NOMO-1 treated with DMSO at 0.1 percent for 48 hours (cell line): ENCODE data around the gene LKAAEAR1.
"Not testable (repeated sequence)": the region's sequence is repeated elsewhere in the genome, so short reads cannot be mapped to it uniquely, and the experiment has no call there.

Experiments used
- DNase-seq: peaks from one replicate; lab custom pipeline; 2025; ENCODE audit not compliant: unreplicated experiment; lab: John Stamatoyannopoulos, UW

Gene LKAAEAR1, protein sequence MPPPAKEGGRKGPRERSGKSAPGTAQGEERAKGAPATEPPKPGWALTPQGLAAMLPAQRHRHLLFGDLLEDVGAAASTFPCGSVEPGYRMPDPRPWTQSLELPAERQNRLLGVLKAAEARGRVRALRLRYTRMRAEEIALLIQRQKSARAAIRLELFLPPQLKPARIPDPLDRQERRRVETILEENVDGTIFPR

DNA sequence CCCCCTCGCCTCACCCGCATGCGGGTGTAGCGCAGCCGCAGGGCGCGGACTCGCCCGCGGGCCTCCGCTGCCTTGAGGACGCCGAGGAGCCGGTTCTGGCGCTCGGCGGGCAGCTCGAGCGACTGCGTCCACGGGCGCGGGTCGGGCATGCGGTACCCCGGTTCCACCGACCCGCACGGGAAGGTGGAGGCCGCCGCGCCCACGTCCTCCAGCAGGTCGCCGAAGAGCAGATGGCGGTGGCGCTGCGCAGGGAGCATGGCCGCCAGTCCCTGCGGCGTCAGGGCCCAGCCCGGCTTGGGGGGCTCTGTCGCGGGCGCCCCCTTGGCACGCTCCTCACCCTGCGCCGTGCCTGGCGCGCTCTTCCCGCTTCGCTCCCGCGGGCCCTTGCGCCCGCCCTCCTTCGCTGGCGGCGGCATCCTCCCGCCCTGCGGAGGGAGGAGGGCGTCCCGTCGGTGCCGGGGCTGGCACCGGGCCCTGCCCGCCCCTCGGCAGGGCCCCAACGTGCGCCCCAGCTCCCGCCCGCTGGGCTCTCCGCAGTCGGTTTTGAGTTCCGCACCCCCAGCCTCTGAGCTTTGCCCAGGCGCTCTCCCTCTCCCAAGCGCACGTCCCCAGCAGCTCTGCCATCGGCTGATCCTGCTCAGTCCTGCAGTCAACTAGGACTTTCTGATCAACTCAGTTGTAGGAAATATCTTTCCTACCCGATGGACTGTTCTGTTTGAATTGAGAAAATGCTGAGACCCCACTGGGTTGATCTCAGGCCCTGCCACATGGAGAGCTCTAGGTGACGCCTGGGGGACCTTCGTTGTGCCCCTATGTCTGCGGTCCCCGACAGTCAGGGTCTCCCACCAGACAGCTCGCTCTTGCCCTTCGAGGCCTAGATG lies at the start of gene LKAAEAR1:
Gene LKAAEAR1 (minus strand): TSS at position 595 of the 881 bp plus-strand sequence. CDS start 179 bp downstream, at position 416.
- no peak for DNase-seq

DNA sequence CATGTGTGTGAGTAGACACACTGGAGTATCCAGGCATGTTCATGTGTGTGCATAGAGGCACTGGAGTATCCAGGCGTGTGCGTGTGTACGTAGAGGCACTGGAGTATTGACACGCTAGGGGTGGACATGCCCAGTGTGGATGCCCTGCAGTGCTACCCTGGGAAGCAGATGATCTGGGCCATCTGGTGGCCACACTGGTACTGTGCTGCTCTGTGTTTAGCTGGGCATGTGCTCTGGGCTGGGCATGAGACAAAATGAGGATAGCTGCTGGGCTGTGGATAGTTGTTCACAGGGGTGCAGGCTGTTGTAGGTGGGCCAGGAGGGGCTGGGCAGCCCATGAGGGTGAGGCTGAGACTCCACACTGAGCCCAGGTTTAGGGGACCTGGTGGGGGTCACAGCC lies 47.2 kb upstream of the LKAAEAR1 start:
- no peak for DNase-seq

- no peak for DNase-seq
Measured at GRCh38 chr20:64130876-64131275, 46.7 kb upstream of the LKAAEAR1 start.

- DNase-seq: no peak
Measured at GRCh38 chr20:64130271-64130670, 46.1 kb upstream of the LKAAEAR1 start.

DNA sequence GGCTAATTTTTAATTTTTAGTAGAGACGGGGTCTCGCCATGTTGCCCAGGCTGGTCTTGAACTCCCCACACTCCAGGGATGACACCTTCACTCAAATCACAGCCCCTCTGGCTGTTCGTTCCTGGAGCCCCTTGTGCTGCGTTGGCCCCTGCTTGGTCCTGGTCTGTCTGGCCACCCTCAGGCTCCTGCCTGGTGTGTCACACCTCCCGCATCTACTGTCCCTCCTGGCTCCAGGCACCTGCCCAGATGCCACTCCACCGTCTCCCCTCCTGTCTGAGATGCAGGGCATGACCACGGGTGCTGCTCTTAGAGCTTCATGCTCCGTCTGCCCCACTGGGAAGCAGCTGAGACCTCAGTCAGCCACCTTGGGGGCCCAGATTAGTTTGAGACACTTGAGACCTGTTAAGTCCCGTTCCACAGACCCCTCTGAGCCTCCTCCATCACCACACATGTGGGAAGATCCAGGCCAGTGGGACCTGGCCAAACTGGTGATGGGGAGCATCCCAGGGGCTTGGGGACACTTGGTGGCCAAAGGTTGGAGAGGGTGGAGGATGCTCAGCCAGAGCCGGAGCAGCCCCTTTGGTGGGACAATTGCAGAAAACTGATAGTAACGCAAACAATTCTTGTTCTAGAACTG lies 45.1 kb upstream of the LKAAEAR1 start:
- DNase-seq: no peak

DNA sequence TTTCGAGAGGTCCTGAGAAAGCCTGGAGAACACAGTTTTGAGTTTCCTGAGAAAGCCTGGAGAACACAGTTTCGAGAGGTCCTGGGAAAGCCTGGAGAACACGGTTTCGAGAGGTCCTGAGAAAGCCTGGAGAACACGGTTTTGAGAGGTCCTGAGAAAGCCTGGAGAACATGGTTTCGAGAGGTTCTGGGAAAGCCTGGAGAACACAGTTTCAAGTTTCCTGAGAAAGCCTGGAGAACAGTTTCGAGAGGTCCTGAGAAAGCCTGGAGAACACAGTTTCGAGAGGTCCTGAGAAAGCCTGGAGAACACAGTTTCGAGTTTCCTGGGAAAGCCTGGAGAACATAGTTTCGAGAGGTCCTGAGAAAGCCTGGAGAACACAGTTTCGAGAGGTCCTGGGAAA lies 39.3 kb upstream of the LKAAEAR1 start:
- not testable (repeated sequence) for DNase-seq

DNA sequence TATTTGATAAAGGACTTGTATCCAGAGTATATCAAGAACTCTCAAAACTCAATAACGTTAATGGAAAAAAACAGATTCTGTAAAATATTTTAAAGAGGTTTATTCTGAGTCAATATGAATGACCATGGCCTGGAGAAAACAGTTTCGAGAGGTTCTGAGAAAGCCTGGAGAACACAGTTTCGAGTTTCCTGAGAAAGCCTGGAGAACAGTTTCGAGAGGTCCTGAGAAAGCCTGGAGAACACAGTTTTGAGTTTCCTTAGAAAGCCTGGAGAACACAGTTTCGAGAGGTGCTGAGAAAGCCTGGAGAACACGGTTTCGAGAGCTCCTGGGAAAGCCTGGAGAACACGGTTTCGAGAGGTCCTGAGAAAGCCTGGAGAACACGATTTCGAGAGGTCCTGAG lies 38.7 kb upstream of the LKAAEAR1 start:
- DNase-seq: not testable (repeated sequence)

- DNase-seq: no peak
Measured at GRCh38 chr20:64121586-64121985, 37.4 kb upstream of the LKAAEAR1 start.

- DNase-seq: no peak
Measured at GRCh38 chr20:64119681-64120341, 35.6 kb upstream of the LKAAEAR1 start.

- no peak for DNase-seq
Measured at GRCh38 chr20:64119301-64119680, 35.1 kb upstream of the LKAAEAR1 start.

DNA sequence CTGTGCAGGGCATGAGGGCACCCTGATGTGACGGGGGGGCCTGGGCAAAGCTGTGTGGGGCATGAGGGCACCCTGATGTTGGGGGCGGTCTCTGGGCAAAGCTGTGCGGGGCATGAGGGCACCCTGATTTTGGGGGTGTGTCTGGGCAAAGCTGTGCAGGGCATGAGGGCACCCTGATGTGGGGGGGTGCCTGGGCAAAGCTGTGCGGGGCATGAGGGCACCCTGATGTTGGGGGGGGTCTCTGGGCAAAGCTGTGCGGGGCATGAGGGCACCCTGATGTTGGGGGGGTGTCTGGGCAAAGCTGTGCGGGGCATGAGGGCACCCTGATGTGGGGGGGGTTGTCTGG lies 33.2 kb upstream of the LKAAEAR1 start:
- not testable (repeated sequence) for DNase-seq

- DNase-seq: no peak
Measured at GRCh38 chr20:64116541-64117431, 32.6 kb upstream of the LKAAEAR1 start.

DNA sequence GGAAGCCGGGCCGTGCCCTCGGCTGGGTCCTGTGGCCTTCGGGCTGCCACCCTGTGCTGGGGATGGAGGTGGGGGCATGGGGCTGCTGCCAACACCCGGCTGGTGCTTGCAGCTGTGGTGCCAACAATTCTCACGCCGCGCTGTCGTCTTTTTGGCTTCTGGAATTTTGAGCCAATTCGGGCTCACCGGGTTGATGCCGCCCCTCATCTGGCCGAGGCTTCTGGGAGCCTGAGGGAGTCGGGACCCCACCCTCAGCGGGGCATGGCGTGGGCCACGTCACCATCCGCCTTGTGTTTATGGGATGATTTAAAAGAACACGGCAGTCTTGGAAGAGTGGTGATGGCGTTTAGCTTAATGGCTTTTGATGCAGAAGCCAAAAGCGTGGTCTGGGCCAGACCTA lies 31.8 kb upstream of the LKAAEAR1 start:
- DNase-seq: no peak

DNA sequence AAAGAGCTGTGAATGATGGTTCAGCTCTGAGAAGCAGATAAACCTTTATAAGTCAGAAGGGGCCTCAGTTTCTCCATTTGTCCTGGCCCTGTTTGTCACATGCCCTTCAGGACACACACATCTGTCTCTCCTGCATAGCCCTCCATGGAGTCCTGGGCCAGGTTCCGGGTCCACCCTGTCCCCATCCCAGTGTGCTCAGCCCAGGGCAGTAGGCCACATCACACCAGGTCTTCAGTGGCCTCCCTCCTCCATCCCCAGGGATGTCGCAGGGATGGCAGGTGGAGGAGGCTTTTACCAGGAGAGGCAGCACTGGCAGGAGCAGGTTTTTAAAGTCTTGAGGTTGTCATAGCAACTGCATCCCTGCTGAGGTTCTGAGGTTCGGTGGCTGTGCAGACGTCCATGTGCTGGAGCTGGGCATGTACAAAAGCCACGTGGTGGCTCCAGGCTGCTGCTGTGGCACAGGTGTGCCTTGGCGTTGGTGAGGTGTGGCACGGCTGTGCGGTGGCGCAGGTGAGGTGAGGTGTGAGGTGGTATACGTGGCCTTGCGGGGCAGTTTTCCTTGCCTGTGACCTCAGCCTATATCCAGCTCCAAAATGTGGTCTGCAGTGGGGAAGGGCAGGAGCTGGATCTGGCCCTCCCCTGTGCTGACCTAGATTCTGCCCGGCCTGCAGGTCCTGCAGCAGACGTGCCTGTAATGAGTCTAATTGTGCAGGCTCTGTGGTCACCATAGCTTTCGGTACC lies 31.1 kb upstream of the LKAAEAR1 start:
- DNase-seq: no peak

DNA sequence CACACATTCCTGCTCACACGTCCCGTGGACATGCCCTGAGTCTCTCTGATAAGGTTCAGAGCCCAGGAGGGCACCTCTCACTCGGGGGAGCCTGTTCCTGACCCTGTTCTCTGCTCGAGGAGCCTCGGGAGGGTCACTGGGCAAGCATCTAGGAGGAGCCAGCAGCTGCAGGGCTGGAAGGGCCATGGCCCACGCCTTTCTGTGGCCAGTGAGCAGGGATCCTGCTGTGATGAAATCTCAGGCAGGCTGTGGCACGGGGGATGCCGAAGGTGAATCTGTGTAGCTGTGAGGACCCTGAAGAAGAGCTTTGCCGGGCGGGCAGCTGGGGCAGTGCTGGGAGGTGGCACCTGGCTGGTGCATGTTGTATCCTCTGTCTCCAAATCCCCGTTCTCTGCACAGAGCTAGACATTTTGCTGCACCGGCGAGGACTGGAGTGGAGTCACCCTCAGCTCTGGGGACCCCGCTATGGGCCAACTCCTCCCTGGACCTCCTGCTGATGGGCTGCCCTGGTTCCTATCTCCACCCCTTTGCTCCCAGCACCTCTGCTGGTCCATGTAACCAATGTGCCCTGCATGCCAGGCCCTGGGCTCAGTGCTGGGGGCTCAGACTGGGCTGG lies 30.3 kb upstream of the LKAAEAR1 start:
- no peak for DNase-seq

DNA sequence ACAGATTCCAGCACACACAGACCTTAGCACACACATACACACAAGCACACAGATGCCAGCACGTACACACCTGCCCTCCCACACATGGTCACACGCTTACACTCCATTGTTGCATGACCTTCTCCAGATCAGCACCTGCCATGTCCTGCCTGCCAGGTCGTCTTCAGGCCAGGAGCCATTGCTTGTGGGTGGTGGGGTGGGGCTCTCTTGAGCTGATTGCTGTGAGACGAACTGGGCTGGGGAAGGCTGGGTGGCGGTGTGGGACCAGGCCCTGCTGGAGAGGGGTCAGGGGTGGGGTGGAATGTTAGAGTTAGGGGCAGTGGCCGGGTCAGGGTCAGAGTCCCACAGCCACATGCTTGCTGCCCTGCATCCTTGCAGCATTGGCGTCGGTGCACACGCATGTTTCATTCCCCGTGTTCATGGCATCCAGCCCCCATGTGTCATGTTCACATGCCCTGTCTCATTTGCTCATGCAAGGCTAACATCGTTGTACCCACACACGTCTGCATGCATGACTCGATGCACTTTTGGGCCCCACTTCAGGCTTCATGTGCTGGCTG lies 29.7 kb upstream of the LKAAEAR1 start:
- no peak for DNase-seq

DNA sequence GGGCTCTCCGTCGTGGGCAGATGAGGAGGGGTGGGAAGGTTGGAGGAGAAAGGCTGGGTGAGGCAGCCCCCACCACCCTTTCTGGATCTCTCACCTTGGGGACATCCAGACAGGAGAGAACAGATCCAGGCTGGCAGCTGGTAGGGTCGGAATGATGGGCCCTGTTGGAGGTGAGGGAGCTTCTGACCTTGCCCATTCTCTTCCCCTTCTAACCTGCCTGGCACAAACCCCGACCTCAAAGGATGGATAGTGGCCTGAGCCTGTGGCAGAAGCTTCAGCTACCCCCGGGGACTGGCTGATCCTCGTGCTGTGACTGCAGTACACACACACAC lies 29.2 kb upstream of the LKAAEAR1 start:
- no peak for DNase-seq

GRCh38 chr20:64112691-64113443 lies 28.7 kb upstream of the LKAAEAR1 start:
- DNase-seq: no peak
